Subcutaneous adipose tissue (tissue), 4 donors: ENCODE data around the gene CHN2. TPM values are rescaled to one million over a fixed set of nuclear protein-coding genes. Genes with fewer than 3 reads are reported as not detected.

ENCODE experiments used
- CTCF ChIP-seq: fragments of 450-650 bp; IDR thresholded peaks from one replicate; pipeline ENCODE4 v1.5.1; 2016; ENCODE audit warnings: low read depth, mild to moderate bottlenecking, control low read depth, antibody characterized with exemption, moderate library complexity
- total RNA-seq, 4 donors: library from RNA; depleted of rRNA; stranded (reverse); fragments of >200 nt; gene quantifications; one replicate each; pipeline ENCODE4 v1.1.0, GENCODE V29; 2016

CHN2 gene
- total RNA-seq, 4 donors from 2014 or later, result 10.0 to 19.4 (median 13.8) TPM

GRCh38 chr7:29308424-29308823 lies 113.8 kb downstream of the CHN2 start:
- TF ChIP-seq CTCF, result no peak

- TF ChIP-seq CTCF, result no peak
Observed at GRCh38 chr7:29309041-29309854, 114.7 kb downstream of the CHN2 start.

- TF ChIP-seq CTCF, result no peak
Observed at GRCh38 chr7:29310625-29311024, 116.0 kb downstream of the CHN2 start.

GRCh38 chr7:29311314-29311713 lies 116.7 kb downstream of the CHN2 start:
- no peak for TF ChIP-seq CTCF

DNA sequence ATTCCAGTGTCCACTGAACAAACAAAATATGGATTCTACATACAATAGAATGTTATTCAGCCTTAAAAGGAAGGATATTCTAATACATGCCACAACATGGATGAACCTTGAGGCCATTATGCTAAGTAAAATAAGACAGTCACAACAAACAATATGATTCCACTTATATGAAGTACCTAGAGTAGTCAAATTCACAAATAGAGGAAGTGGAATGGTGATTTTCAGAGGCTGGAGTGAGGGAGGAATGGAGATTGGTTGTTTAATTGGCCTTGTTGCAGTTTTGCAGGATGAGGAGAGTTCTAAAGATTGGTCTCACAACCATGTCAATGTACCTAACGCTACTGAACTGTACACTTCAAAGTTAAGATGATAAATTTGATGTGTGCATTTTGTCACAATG lies 119.6 kb downstream of the CHN2 start:
- no peak for TF ChIP-seq CTCF

GRCh38 chr7:29315122-29315891 lies 120.7 kb downstream of the CHN2 start:
- TF ChIP-seq CTCF, result no peak

DNA sequence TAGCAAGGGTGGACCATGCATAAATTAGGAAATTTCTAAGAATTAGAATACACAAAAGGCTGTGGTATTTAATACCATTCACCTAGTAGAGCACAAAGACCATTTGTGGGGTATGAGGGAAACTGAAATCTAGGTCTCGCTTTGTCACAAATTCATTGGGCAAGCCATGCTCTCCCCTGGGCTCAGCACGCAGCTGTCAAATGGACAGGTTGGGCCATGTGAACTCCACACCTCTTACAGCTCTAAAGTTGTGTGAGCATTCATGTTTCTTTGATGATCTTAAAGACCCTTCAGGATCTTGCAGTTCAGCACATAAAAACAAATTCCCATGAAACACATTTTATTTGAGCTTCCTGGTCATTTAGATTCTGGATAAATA lies 121.3 kb downstream of the CHN2 start:
- TF ChIP-seq CTCF, result no peak
